Activated naive CD8-positive, alpha-beta T cell (primary cell): ENCODE measurements around the gene NRDE2.
"Not testable (repeated sequence)": the region's sequence is repeated elsewhere in the genome, so short reads cannot be mapped to it uniquely, and the experiment has no call there.

ENCODE experiments used
- H3K27ac Mint-ChIP-seq: one replicate; pipeline ENCODE4 v1.8.0; 2021; ENCODE audit warnings: mixed read lengths
- H3K27me3 Mint-ChIP-seq: one replicate; pipeline ENCODE4 v1.8.0; 2021; ENCODE audit warnings: mixed read lengths
- H3K36me3 Mint-ChIP-seq: one replicate; pipeline ENCODE4 v1.8.0; 2021; ENCODE audit warnings: mixed read lengths
- H3K4me1 Mint-ChIP-seq: one replicate; pipeline ENCODE4 v1.8.0; 2021; ENCODE audit warnings: low read depth, mixed read lengths
- H3K4me3 Mint-ChIP-seq: one replicate; pipeline ENCODE4 v1.8.0; 2021; ENCODE audit warnings: mild to moderate bottlenecking, mixed read lengths
- H3K9me3 Mint-ChIP-seq: one replicate; pipeline ENCODE4 v1.8.0; 2021; ENCODE audit warnings: low read depth, mixed read lengths

Gene NRDE2

GRCh38 chr14:90355540-90356518 lies 24.1 kb upstream of the NRDE2 start:
- Mint-ChIP-seq H3K27ac (no peak overlapping the region), H3K4me3 (no peak overlapping the region), H3K36me3 (no peaks in the 10 kb centered on the region), H3K9me3 (no peaks in the 10 kb centered on the region), H3K4me1 (no peaks in the 10 kb centered on the region), H3K27me3 (peaks cover 9% of the 10 kb centered on the region)

- Mint-ChIP-seq H3K9me3 (no peaks in the 10 kb centered on the region), H3K27ac (no peak overlapping the region), H3K36me3 (no peaks in the 10 kb centered on the region), H3K4me3 (no peak overlapping the region), H3K4me1 (no peaks in the 10 kb centered on the region), H3K27me3 (peaks cover 9% of the 10 kb centered on the region)
Measured at GRCh38 chr14:90354551-90355298, 23.0 kb upstream of the NRDE2 start.

GRCh38 chr14:90349739-90350138 lies 18.0 kb upstream of the NRDE2 start:
- Mint-ChIP-seq H3K36me3 (no peaks in the 10 kb centered on the region), H3K27ac (no peak overlapping the region), H3K9me3 (no peaks in the 10 kb centered on the region), H3K27me3 (peaks cover 1% of the 10 kb centered on the region), H3K4me1 (no peaks in the 10 kb centered on the region), H3K4me3 (no peak overlapping the region)

GRCh38 chr14:90348270-90348669 lies 16.5 kb upstream of the NRDE2 start:
- no peaks in the 10 kb centered on the region for H3K36me3 Mint-ChIP-seq
- H3K27me3 Mint-ChIP-seq = peaks cover 1% of the 10 kb centered on the region
- no peak overlapping the region for H3K27ac Mint-ChIP-seq
- H3K4me3 Mint-ChIP-seq = no peak overlapping the region
- H3K9me3 Mint-ChIP-seq = no peaks in the 10 kb centered on the region
- no peaks in the 10 kb centered on the region for H3K4me1 Mint-ChIP-seq

GRCh38 chr14:90345239-90345557 lies 13.5 kb upstream of the NRDE2 start:
- Mint-ChIP-seq H3K36me3 (no peaks in the 10 kb centered on the region), H3K27me3 (peaks cover 2% of the 10 kb centered on the region), H3K4me3 (no peak overlapping the region), H3K4me1 (no peaks in the 10 kb centered on the region), H3K9me3 (no peaks in the 10 kb centered on the region), H3K27ac (no peak overlapping the region)

GRCh38 chr14:90344331-90345238 lies 12.8 kb upstream of the NRDE2 start:
- Mint-ChIP-seq H3K36me3 (no peaks in the 10 kb centered on the region), H3K27me3 (peaks cover 2% of the 10 kb centered on the region), H3K27ac (no peak overlapping the region), H3K9me3 (no peaks in the 10 kb centered on the region), H3K4me3 (no peak overlapping the region), H3K4me1 (no peaks in the 10 kb centered on the region)

GRCh38 chr14:90342327-90342726 lies 10.6 kb upstream of the NRDE2 start:
- Mint-ChIP-seq H3K27me3 (peaks cover 7% of the 10 kb centered on the region), H3K27ac (no peak overlapping the region), H3K9me3 (no peaks in the 10 kb centered on the region), H3K4me3 (no peak overlapping the region), H3K36me3 (peaks cover 3% of the 10 kb centered on the region), H3K4me1 (no peaks in the 10 kb centered on the region)

GRCh38 chr14:90341784-90342183 lies 10.0 kb upstream of the NRDE2 start:
- Mint-ChIP-seq H3K27ac (no peak overlapping the region), H3K4me1 (no peaks in the 10 kb centered on the region), H3K27me3 (peaks cover 7% of the 10 kb centered on the region), H3K36me3 (peaks cover 3% of the 10 kb centered on the region), H3K4me3 (no peak overlapping the region), H3K9me3 (no peaks in the 10 kb centered on the region)

- H3K36me3 Mint-ChIP-seq, H3K27me3 Mint-ChIP-seq, H3K4me3 Mint-ChIP-seq, H3K9me3 Mint-ChIP-seq, H3K27ac Mint-ChIP-seq, H3K4me1 Mint-ChIP-seq: not testable (repeated sequence)
Measured at GRCh38 chr14:90341232-90341631, 9.5 kb upstream of the NRDE2 start.

GRCh38 chr14:90336985-90337384 lies 5.2 kb upstream of the NRDE2 start:
- Mint-ChIP-seq H3K4me3 (no peak overlapping the region), H3K36me3 (peaks cover 3% of the 10 kb centered on the region), H3K9me3 (no peaks in the 10 kb centered on the region), H3K4me1 (peaks cover 7% of the 10 kb centered on the region), H3K27ac (no peak overlapping the region), H3K27me3 (peaks cover 8% of the 10 kb centered on the region)

GRCh38 chr14:90336401-90336800 lies 4.7 kb upstream of the NRDE2 start:
- Mint-ChIP-seq H3K36me3 (peaks cover 3% of the 10 kb centered on the region), H3K27ac (no peak overlapping the region), H3K27me3 (peaks cover 8% of the 10 kb centered on the region), H3K4me1 (peaks cover 12% of the 10 kb centered on the region), H3K4me3 (no peak overlapping the region), H3K9me3 (no peaks in the 10 kb centered on the region)

GRCh38 chr14:90332271-90332584 lies 487 bp upstream of the NRDE2 start:
- Mint-ChIP-seq H3K36me3 (peaks cover 2% of the 10 kb centered on the region), H3K27me3 (peaks cover 3% of the 10 kb centered on the region), H3K4me1 (peaks cover 33% of the 10 kb centered on the region), H3K4me3 (peak overlapping the region; percentile 95), H3K27ac (peak overlapping the region; percentile 93), H3K9me3 (no peaks in the 10 kb centered on the region)

GRCh38 chr14:90330203-90331196 lies 1.2 kb downstream of the NRDE2 start:
- Mint-ChIP-seq H3K27ac (peak overlapping the region; percentile 93), H3K9me3 (no peaks in the 10 kb centered on the region), H3K4me3 (peak overlapping the region; percentile 95), H3K36me3 (peaks cover 2% of the 10 kb centered on the region), H3K27me3 (peaks cover 3% of the 10 kb centered on the region), H3K4me1 (peaks cover 36% of the 10 kb centered on the region)

- H3K27ac Mint-ChIP-seq = no peak overlapping the region
- no peaks in the 10 kb centered on the region for H3K27me3 Mint-ChIP-seq
- no peaks in the 10 kb centered on the region for H3K9me3 Mint-ChIP-seq
- peaks cover 43% of the 10 kb centered on the region for H3K4me1 Mint-ChIP-seq
- H3K36me3 Mint-ChIP-seq = peaks cover 32% of the 10 kb centered on the region
- H3K4me3 Mint-ChIP-seq = no peak overlapping the region
Measured at GRCh38 chr14:90321891-90322290, 9.8 kb downstream of the NRDE2 start.
